HepG2 (cell line): Measurements from ENCODE around the gene MYOM1. TPM values are rescaled to one million over a fixed set of nuclear protein-coding genes. Genes with fewer than 3 reads are reported as not detected.

Experiments used
- ATAC-seq: fragments of 200-7000 bp; cut with Tn5 transposase; 3 replicates; pipeline ENCODE4 v1.9.1; 2020; ENCODE audit warnings: mild to moderate bottlenecking, moderate library complexity
- BruUV-seq: library from RNA; stranded (reverse); fragments of 400-500 nt; replicated peaks from 2 replicates; lab custom pipeline; 2021; lab: Mats Ljungman, UMichigan
- CTCF ChIA-PET: fragments of 300-600 bp; formaldehyde crosslinking; extraction: SDS; loops from one replicate; lab custom pipeline; 2021; ENCODE audit warnings: low total read pairs, inconsistent platforms, low intra/inter-chr PET ratio; lab: Yijun Ruan, JAX
- POLR2A ChIA-PET: fragments of 350-600 bp; sonication (Branson Sonifier 250); formaldehyde crosslinking; loops from one replicate; lab custom pipeline; 2020; ENCODE audit warnings: antibody characterized with exemption, inconsistent platforms; lab: Yijun Ruan, JAX
- DNase-seq: peaks from one replicate; pipeline ENCODE4 v3.0.0-alpha.2; 2015; ENCODE audit warnings: low spot score
- FAIRE-seq: peaks from 3 replicates; lab custom pipeline; 2011; peaks lifted over from hg19 to GRCh38; lab: Jason Lieb, UNC
- H2AFZ ChIP-seq: one replicate; pipeline ENCODE4 v1.6.1; 2011; ENCODE audit warnings: low read length, inconsistent platforms
- H3K27ac ChIP-seq: fragments of 300-600 bp; 3 replicates; pipeline ENCODE4 v1.8.0; 2011; ENCODE audit warnings: mixed run types, mild to moderate bottlenecking, mixed read lengths, low read length, inconsistent platforms; ENCODE audit not compliant: insufficient read depth; ENCODE audit errors: extremely low read length
- H3K27me3 ChIP-seq, 2 experiments: fragments of 200-600 bp in 1 of 2; 2 replicates in 1 of 2; 3 replicates in 1 of 2; pipeline versions ENCODE4 v1.6.0 to v1.8.0; 2011; ENCODE audit warnings: low read length in 2 of 2, mild to moderate bottlenecking in 2 of 2, moderate library complexity in 2 of 2, inconsistent platforms in 1 of 2; ENCODE audit not compliant: insufficient read depth in 2 of 2, control insufficient read depth in 1 of 2
- H3K36me3 ChIP-seq, 2 experiments: fragments of 200-600 bp in 1 of 2; replicated peaks in 1 of 2; 2 replicates in 1 of 2; 3 replicates in 1 of 2; pipeline versions ENCODE4 v1.5.1 to v1.8.0; 2011; ENCODE audit warnings: low read length in 2 of 2, inconsistent platforms in 1 of 2; ENCODE audit not compliant: insufficient read depth in 2 of 2, control insufficient read depth in 1 of 2
- H3K4me1 ChIP-seq: 2 replicates; pipeline ENCODE4 v1.5.1; 2012; ENCODE audit warnings: low read length, inconsistent platforms; ENCODE audit not compliant: insufficient read depth
- H3K4me2 ChIP-seq: 2 replicates; pipeline ENCODE4 v1.6.0; 2011; ENCODE audit warnings: low read depth, low read length, inconsistent platforms
- H3K4me3 ChIP-seq, 3 experiments: fragments of 200-600 bp in 1 of 3; sonication (generic), shearing (Covaris generic) in 1 of 3; replicated peaks in 1 of 3; 2 replicates each; pipeline ENCODE4 v1.5.1; 2011 to 2016; ENCODE audit warnings: low read length in 3 of 3, inconsistent platforms in 2 of 3, low read depth in 2 of 3, mild to moderate bottlenecking in 2 of 3, control low read depth in 1 of 3, mixed read lengths in 1 of 3; ENCODE audit not compliant: insufficient read depth in 1 of 3
- H3K79me2 ChIP-seq: one replicate; pipeline ENCODE4 v1.6.1; 2011; ENCODE audit warnings: low read length, inconsistent platforms; ENCODE audit not compliant: insufficient read depth
- H3K9ac ChIP-seq: 2 replicates; pipeline ENCODE4 v1.6.0; 2011; ENCODE audit warnings: mild to moderate bottlenecking, low read depth, low read length, inconsistent platforms; ENCODE audit not compliant: insufficient read depth
- H3K9me3 ChIP-seq: 2 replicates; pipeline ENCODE4 v1.5.1; 2012; ENCODE audit warnings: mild to moderate bottlenecking, low read length
- H4K20me1 ChIP-seq: 2 replicates; pipeline ENCODE4 v1.6.0; 2011; ENCODE audit warnings: inconsistent platforms, mild to moderate bottlenecking, low read length, moderate library complexity; ENCODE audit not compliant: insufficient read depth
- CEBPG ChIP-seq: IDR thresholded peaks from 2 replicates; pipeline ENCODE4 v1.6.1; 2016
- FIP1L1 ChIP-seq: fragments of 200-400 bp; formaldehyde crosslinking; IDR thresholded peaks from 2 replicates; pipeline ENCODE4 v1.6.1; 2018; ENCODE audit warnings: low read depth, mild to moderate bottlenecking, low read length, moderate library complexity, borderline replicate concordance; ENCODE audit not compliant: insufficient read depth
- GATA4 ChIP-seq: sonication (generic); IDR thresholded peaks from 2 replicates; pipeline ENCODE4 v1.6.1; 2016; ENCODE audit warnings: antibody characterized with exemption, low read depth, borderline replicate concordance
- NFIC ChIP-seq: IDR thresholded peaks from 2 replicates; pipeline ENCODE4 v1.6.1; 2012; ENCODE audit warnings: mild to moderate bottlenecking, low read length, inconsistent platforms
- RFX1 ChIP-seq: fragments of 450-650 bp; IDR thresholded peaks from 2 replicates; pipeline ENCODE4 v1.6.1; 2017
- SETDB1 ChIP-seq: sonication (generic); formaldehyde crosslinking; IDR thresholded peaks from 2 replicates; pipeline ENCODE4 v1.5.1; 2020; ENCODE audit warnings: missing genetic modification reagents, mild to moderate bottlenecking, borderline replicate concordance
- SMAD3 ChIP-seq: sonication (generic); formaldehyde crosslinking; IDR thresholded peaks from 2 replicates; pipeline ENCODE4 v1.4.0; 2020; ENCODE audit warnings: missing genetic modification reagents
- TARDBP ChIP-seq: sonication (generic); formaldehyde crosslinking; IDR thresholded peaks from 2 replicates; pipeline ENCODE4 v1.8.0; 2022; ENCODE audit warnings: mild to moderate bottlenecking, missing genetic modification reagents
- TOPORS ChIP-seq: sonication (generic); formaldehyde crosslinking; IDR thresholded peaks from 2 replicates; pipeline ENCODE4 v1.8.0; 2023; ENCODE audit warnings: mild to moderate bottlenecking, missing genetic modification reagents
- TRIM24 ChIP-seq: sonication (generic); formaldehyde crosslinking; IDR thresholded peaks from 2 replicates; pipeline ENCODE4 v1.8.0; 2022; ENCODE audit warnings: mild to moderate bottlenecking, missing genetic modification reagents
- ZBTB3 ChIP-seq: sonication (generic); formaldehyde crosslinking; IDR thresholded peaks from 2 replicates; pipeline ENCODE4 v1.4.0; 2020; ENCODE audit warnings: low read depth, mild to moderate bottlenecking, moderate library complexity, missing genetic modification reagents, borderline replicate concordance
- ZBTB7B ChIP-seq: sonication (generic); formaldehyde crosslinking; IDR thresholded peaks from 2 replicates; pipeline ENCODE4 v1.4.0; 2020; ENCODE audit warnings: missing genetic modification reagents
- ZMAT3 ChIP-seq: sonication (generic); formaldehyde crosslinking; conservative IDR thresholded peaks from 2 replicates; pipeline ENCODE4 v1.7.0; 2021; ENCODE audit warnings: missing genetic modification reagents
- ZNF367 ChIP-seq: sonication (generic); formaldehyde crosslinking; IDR thresholded peaks from 2 replicates; pipeline ENCODE4 v1.4.0; 2020; ENCODE audit warnings: missing genetic modification reagents, borderline replicate concordance
- ZNF430 ChIP-seq: sonication (generic); formaldehyde crosslinking; IDR thresholded peaks from 2 replicates; pipeline ENCODE4 v1.9.0; 2021; ENCODE audit warnings: mild to moderate bottlenecking, missing genetic modification reagents
- ZNF607 ChIP-seq: sonication (generic); formaldehyde crosslinking; IDR thresholded peaks from 2 replicates; pipeline ENCODE4 v1.5.1; 2020; ENCODE audit warnings: missing genetic modification reagents, mild to moderate bottlenecking, borderline replicate concordance
- ZNF614 ChIP-seq: IDR thresholded peaks from 2 replicates; pipeline ENCODE4 v1.6.1; 2018; ENCODE audit warnings: missing biosample characterization, missing genetic modification reagents, inconsistent platforms, borderline replicate concordance
- WGBS: methylation state at CpG from one replicate; pipeline ENCODE4 v1.1.6; 2017; ENCODE audit warnings: low lambda C conversion rate; 5-methylcytosine and 5-hydroxymethylcytosine counted together
- in situ Hi-C: cut with HindIII; loops from 2 replicates; pipeline ENCODE4 v1.10.0; 2017; ENCODE audit warnings: low pct_unique_long_range_greater_than_20kb; ENCODE audit not compliant: extremely low pct_ligation_motif_present
- intact Hi-C: fragments of 100-400 bp; cut with micrococcal nuclease; formaldehyde crosslinking; loops from one replicate; pipeline ENCODE4 v1.10.0; 2022; ENCODE audit not compliant: unreplicated experiment
- polyA plus RNA-seq, 8 experiments: library from polyadenylated mRNA; depleted of rRNA in 3 of 8; stranded (reverse) in 7 of 8; unstranded in 1 of 8; fragments of >200 nt; fragmentation: Illumina TruSeq in 4 of 8; extraction: Trizol in 4 of 8; gene quantifications; 2 replicates each; pipeline versions ENCODE4 v1.2.1 to v1.2.3, GENCODE V29; 2011 to 2016; ENCODE audit warnings: low read depth in 4 of 8, missing spikeins in 1 of 8, mixed read lengths in 1 of 8; ENCODE audit not compliant: insufficient read depth in 1 of 8
- total RNA-seq, 5 experiments: library from RNA; depleted of rRNA; stranded (reverse); fragments of >200 nt; fragmentation: Illumina TruSeq; extraction: Trizol; gene quantifications; 2 replicates each; pipeline ENCODE4 v1.2.3, GENCODE V29; 2016; ENCODE audit warnings: low read depth in 1 of 5
- TF ChIP-seq, protein P1 (sequence below): IDR thresholded peaks from 2 replicates; pipeline ENCODE4 v1.6.1; 2016
- TF ChIP-seq, protein P2 (sequence below): sonication (generic); formaldehyde crosslinking; IDR thresholded peaks from 2 replicates; pipeline ENCODE4 v1.4.0; 2020; ENCODE audit warnings: mild to moderate bottlenecking, missing genetic modification reagents, borderline replicate concordance

The MYOM1 gene
- total and polyA plus RNA-seq, 2 of the 13 experiments (the other 11 are each of a cell fraction or from before 2014, with no cell fraction given) = 0.46 to 0.98 TPM

DNA sequence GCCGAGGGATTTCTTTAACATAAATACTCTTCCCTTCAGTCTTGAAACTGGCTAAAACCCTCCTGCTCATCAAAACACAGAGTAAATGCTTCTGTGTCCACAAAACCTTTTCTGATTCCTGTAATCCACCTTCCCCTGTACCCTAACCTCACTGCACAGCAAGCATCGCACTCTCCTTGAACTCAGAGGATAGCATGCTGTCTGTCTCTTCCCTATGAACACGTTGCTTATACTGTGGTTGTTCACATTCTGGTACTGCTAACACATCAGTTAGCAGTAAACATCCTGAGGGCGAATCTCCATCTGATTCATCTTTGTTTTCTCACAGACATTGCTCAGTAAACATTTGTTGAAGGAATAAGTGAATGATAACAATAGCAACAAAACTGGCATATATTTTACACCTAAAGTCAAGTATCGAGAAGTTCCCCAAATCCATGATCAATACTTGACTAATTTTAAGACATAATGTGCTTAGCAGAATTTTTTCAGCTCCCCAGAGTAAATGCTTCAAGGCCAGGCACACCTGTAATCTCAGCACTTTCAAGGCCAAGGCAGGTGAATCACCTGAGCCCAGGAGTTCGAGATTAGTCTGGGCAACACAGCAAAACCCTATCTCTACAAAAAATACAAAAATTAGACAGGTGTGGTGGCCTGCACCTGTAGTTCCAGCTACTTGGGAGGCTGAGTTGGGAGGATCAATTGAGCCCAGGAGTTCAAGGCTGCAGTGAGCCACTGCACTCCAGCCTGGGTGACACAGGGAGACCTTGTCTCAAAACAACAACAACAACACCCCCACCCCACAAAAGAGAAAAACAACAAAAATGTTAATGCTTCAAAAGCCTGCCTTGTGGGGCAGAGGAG is 161.2 kb downstream of the MYOM1 start (continued):
- TF ChIP-seq SETDB1 (CRISPR knock-in tag) = no peak
- peak; percentile 79; the same call in 1 of the 2 replicates for TF ChIP-seq GATA4
- TF ChIP-seq TRIM24 (CRISPR knock-in tag) = no peak
- TF ChIP-seq ZBTB3 (CRISPR knock-in tag) = peak; percentile 38; the same call in 1 of the 2 replicates
- no peak for TF ChIP-seq ZNF367
- TF ChIP-seq ZNF607 (CRISPR knock-in tag) = 0 out of 2 replicates have a peak, but pooled peaks have one; percentile 73
- TF ChIP-seq ZNF430 (CRISPR knock-in tag) = 0 out of 2 replicates have a peak, but pooled peaks have one; percentile 27
- TF ChIP-seq, protein P1, sequence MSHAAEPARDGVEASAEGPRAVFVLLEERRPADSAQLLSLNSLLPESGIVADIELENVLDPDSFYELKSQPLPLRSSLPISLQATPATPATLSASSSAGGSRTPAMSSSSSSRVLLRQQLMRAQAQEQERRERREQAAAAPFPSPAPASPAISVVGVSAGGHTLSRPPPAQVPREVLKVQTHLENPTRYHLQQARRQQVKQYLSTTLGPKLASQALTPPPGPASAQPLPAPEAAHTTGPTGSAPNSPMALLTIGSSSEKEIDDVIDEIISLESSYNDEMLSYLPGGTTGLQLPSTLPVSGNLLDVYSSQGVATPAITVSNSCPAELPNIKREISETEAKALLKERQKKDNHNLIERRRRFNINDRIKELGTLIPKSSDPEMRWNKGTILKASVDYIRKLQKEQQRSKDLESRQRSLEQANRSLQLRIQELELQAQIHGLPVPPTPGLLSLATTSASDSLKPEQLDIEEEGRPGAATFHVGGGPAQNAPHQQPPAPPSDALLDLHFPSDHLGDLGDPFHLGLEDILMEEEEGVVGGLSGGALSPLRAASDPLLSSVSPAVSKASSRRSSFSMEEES = peak; percentile 75; the same call in 1 of the 2 replicates
- no peak for TF ChIP-seq RFX1

DNA sequence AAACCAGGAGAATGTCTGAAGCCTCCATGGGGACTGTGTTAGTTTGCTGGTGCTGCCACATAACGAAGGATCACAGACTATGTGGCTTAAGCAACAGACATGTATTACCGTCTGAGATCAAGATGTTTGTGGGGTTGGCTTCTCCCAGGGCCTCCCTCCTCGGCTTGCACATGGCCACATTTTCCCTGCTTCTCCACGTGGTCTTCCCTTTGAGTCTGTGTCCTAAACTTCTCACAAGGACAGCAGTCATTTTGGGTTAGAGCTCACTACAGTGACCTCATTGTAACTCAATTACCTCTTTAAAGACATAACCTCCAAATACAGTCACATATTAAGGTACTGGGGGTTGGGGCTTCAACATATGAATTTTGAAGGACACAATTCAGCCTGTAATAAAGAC is 162.2 kb downstream of the MYOM1 start:
- no peaks in the 10 kb centered on the region for H4K20me1 ChIP-seq
- no TSS peak for BruUV-seq
- intact Hi-C loops (no loop called here), in situ Hi-C loops (loop anchor here (25.0 kb wide), 1 partner anchor 405 kb away; the partner anchor contains the start of gene TGIF1)
- TF ChIP-seq NFIC (no peak), ZBTB7B (CRISPR knock-in tag) (0 out of 2 replicates have a peak, but pooled peaks have one; percentile 11), SMAD3 (CRISPR knock-in tag) (0 out of 2 replicates have a peak, but pooled peaks have one; percentile 26), FIP1L1 (no peak), ZNF614 (CRISPR knock-in tag) (0 out of 2 replicates have a peak, but pooled peaks have one; percentile 24), TARDBP (CRISPR knock-in tag) (0 out of 2 replicates have a peak, but pooled peaks have one; percentile 18), CEBPG (CRISPR knock-in tag) (0 out of 2 replicates have a peak, but pooled peaks have one; percentile 16), TOPORS (CRISPR knock-in tag) (no peak), ZMAT3 (CRISPR knock-in tag) (0 out of 2 replicates have a peak, but pooled peaks have one; percentile 11)
- TF ChIP-seq, protein P2, sequence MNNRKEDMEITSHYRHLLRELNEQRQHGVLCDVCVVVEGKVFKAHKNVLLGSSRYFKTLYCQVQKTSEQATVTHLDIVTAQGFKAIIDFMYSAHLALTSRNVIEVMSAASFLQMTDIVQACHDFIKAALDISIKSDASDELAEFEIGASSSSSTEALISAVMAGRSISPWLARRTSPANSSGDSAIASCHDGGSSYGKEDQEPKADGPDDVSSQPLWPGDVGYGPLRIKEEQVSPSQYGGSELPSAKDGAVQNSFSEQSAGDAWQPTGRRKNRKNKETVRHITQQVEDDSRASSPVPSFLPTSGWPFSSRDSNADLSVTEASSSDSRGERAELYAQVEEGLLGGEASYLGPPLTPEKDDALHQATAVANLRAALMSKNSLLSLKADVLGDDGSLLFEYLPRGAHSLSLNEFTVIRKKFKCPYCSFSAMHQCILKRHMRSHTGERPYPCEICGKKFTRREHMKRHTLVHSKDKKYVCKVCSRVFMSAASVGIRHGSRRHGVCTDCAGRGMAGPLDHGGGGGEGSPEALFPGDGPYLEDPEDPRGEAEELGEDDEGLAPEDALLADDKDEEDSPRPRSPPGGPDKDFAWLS (CRISPR knock-in tag) = no peak
- POLR2A ChIA-PET = no interaction called here
- peak overlapping the region; percentile 92 for H3K27ac ChIP-seq
- H3K4me2 ChIP-seq = no peak overlapping the region
- H2AFZ ChIP-seq = no peak overlapping the region
- ATAC-seq = no peak
- WGBS = 96% methylated on average over 3 of the region's 4 CpGs
- H3K9me3 ChIP-seq = no peaks in the 10 kb centered on the region
- H3K79me2 ChIP-seq = peaks cover 10% of the 10 kb centered on the region
- no peak for DNase-seq
- FAIRE-seq = no peak
- H3K36me3 ChIP-seq = no peaks in the 10 kb centered on the region
- H3K27me3 ChIP-seq = no peaks in the 10 kb centered on the region
- H3K4me3 ChIP-seq = no peak overlapping the region
- CTCF ChIA-PET = no interaction called here
- H3K9ac ChIP-seq = peak overlapping the region; percentile 11
- H3K4me1 ChIP-seq = peaks cover 99% of the 10 kb centered on the region
